ENCODE measurements around the gene PVRIG.
"Not testable (repeated sequence)": the region's sequence is repeated elsewhere in the genome, so short reads cannot be mapped to it uniquely, and the experiment has no call there.

The PVRIG gene

GRCh38 chr7:100219801-100220585 lies at the start of gene PVRIG:
Gene PVRIG (plus strand): TSS chr7:100219949. CDS start chr7:100219971, 22 bp downstream.
- peak in 1 of 2 donors; percentile 18 for DNase-seq (ENCODE audit: low read depth in 1 of 2, low spot score in 1 of 2)

GRCh38 chr7:100170101-100170897 lies 49.5 kb upstream of the PVRIG start:
- DNase-seq (ENCODE audit: low read depth in 1 of 2, low spot score in 1 of 2): no peak

DNA sequence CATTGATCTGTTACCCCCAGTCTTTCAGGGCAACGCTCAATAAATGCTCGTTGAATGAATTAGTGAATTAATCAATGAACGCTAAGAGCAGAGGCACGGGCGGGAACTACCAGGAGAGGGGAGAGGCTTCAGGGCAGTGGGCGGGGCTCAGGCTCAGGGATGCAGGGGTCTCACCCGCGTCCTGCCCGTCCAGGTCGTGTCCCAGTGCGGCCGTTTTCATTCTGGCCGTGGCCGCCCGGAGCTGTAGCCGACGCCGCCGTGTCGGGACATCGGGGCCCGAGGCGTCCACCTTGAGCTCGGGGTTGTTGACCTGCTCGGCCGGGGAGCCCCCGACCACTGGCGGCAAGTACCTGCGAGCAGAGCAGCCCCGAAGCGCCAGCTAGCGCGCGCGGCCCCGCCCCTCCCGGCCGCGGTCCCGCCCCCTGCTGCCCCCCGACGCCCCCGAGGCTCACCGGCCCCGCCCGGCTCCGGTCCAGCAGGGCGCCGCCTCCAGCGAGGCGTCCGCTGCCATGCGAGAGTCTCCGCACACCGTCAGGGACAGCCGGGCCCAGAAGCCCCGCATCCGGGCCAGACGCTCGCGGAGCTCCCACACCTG lies 48.6 kb upstream of the PVRIG start:
- no peak for DNase-seq (ENCODE audit: low read depth in 1 of 2, low spot score in 1 of 2)

DNA sequence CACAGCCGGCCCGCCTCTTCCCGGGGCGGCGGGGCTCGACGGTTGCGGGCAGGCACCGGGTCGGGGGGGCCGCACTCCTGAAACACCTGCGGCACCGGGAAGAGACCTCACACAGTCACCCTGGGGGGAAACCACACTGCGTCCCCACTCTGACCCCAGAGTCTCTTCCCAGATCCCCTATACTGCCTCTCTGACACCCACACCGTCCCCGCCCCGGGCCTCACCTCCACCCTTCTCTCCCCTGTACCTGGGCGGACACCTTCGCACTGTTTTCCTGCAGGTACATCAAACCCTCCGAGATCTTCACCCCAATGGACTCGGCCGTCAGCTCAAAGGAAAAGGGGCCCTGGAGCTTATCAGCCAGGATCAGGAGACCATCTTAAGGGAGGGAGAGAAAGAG lies 47.9 kb upstream of the PVRIG start:
- DNase-seq (ENCODE audit: low read depth in 1 of 2, low spot score in 1 of 2): no peak

DNA sequence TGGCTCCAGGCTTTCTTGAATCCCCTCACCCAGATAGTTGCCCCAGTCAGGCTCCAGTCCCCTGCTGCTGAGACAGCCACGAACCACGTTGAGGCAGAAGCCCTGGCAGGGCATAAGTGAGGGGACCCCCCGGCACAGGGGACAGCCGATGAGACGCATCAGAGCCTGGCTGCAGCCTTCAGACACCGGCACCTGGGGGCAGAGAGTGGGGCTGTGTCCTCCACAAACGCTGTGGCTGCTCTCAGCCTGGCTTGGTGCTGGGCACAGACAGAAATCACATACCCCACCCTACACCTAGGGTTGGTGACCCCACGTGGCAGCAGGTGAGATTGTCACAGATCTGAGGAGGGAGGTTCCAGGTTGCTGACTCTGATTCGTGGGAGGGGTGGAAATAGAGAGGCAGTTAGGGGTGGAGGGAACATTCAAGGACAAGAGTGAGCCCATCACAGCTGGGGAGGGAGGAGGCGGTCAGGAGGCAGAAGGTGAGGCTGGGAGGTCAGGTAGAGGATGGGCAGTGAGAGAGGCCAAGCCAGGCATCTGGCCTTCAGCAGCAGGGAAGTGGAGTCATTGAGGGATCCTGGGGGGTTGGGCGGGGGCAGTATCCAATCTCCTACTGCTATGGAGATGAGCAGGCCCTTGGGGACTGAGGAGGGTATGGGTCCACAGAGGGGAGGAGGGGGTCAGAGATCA lies 45.8 kb upstream of the PVRIG start:
- no peak for DNase-seq (ENCODE audit: low read depth in 1 of 2, low spot score in 1 of 2)

- no peak for DNase-seq (ENCODE audit: low read depth in 1 of 2, low spot score in 1 of 2)
Measured at GRCh38 chr7:100174582-100174981, 45.2 kb upstream of the PVRIG start.

DNA sequence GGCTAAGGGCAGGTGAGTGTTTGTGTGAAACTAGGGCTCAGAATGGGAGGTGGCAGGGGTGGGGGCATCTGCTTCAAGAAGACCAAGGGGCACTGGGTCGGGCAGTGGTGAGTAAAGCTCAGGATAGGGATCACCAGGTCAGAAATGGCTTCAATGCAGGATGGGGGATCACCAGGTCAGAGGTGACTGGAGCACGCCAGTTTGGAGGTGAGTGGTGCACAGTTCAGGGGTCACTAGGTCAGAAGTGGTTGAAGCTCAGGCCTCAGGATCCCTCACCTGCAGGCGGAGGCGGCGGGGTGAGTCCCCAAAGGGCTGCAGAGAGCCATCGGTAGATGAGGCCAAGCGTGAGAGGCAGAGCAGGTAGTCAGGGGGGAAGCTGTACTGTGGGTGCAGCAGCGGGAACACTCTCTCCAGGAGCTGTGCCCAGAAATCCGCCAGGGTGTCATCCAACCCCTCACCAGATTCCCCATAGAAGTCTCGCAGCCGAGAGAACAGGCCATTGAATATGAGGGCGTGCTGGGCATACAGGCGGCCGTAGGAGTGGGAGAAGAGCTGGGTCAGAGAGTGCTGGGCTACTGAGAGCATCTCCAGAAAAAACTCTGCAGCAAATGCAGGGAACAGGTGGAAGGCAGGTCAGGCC lies 44.3 kb upstream of the PVRIG start:
- DNase-seq (ENCODE audit: low read depth in 1 of 2, low spot score in 1 of 2): no peak

DNA sequence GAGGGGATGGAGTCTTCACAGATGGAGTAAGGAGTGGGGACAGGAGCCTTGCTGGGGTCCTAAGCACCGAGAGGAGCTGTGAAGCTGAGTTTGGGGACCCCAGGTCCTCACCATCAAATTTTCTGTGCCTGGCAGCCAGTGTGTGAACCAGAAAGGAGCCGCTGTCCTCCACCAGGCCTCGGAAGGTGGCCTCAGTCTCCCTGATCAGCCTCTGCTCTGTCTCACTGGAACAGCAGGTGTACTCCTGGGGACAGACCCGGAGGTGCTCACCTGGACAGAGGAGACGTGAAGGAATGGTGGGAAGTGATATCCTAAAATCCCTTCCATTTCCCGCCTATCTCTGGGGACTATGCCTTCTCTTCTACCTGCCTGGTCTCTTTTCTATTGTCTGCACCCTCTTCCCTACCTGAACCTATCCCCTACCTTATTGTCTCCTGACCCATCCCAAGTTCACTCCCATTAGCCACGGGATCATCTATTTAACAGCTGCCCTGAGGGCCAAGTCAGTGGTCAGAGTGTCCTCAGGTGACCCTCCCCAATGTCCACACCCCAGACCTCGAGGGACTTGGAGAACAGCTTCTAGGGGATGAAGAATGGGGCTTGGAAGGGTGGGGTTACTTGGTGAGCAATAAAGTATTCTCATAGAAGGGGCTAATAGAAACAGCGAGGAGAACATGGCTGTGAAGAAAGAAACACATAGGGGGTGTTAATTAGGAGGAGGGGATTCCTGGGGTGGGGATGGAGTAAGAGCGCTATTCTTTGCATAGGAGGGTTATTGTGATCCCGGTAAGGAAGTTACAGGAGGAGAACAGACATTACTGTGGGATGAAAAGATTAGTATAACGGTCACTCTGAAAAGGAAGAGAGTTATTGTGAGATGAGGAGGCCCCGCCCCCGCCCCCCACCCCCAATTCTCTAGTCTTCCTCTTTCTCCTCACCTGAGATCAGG lies 43.4 kb upstream of the PVRIG start:
- DNase-seq (ENCODE audit: low read depth in 1 of 2, low spot score in 1 of 2): no peak

GRCh38 chr7:100177045-100178001 lies 42.4 kb upstream of the PVRIG start, which contains the start of the genes GPC2 and STAG3:
Gene GPC2 (minus strand): TSS chr7:100177381. CDS start chr7:100177199, 182 bp downstream.
Gene STAG3 (plus strand): TSS chr7:100177918. CDS start chr7:100180557, 2,639 bp downstream.
- peak; percentile 97 to 98 for DNase-seq (ENCODE audit: low read depth in 1 of 2, low spot score in 1 of 2)

- not testable (repeated sequence) for DNase-seq (ENCODE audit: low read depth in 1 of 2, low spot score in 1 of 2)
Measured at GRCh38 chr7:100180084-100180483, 39.7 kb upstream of the PVRIG start.

- DNase-seq (ENCODE audit: low read depth in 1 of 2, low spot score in 1 of 2): not testable (repeated sequence)
Measured at GRCh38 chr7:100182616-100183015, 37.1 kb upstream of the PVRIG start.

DNA sequence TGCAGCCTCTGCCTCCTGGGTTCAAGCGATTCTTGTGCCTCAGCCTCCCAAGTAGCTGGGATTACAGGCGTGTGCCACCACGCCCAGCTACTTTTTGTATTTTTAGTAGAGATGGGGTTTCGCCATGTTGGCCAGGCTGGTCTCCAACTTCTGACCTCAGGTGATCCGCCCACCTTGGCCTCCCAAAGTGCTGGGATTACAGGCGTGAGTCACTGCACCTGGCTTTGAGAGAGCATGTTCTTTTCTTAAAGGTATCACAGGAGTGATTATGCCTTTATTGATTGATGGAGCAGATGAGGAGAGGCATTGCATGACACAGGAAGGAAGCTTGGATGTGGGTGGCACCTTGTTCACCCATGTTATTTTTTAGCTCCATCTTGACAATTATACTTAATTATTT lies 36.7 kb upstream of the PVRIG start:
- not testable (repeated sequence) for DNase-seq (ENCODE audit: low read depth in 1 of 2, low spot score in 1 of 2)

DNA sequence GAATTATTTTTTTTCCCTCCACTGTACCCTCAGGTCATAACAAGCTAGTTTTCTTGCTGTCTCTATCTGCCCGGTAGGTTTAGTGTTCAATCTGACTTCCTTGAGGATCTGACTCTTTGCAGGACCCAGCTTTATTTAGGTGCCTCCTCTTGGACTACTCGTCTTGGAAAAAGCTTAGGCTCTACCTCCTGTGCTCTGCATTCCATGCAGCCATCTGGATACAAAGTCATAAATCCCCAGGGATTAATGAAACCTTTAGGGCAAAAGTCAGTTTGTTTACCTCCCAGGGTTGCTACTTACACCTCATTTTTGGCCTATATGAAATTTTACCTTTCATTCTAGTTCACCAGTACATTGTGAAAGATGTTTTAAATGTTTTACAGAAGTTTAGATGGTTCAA lies 34.0 kb upstream of the PVRIG start:
- DNase-seq (ENCODE audit: low read depth in 1 of 2, low spot score in 1 of 2): no peak

DNA sequence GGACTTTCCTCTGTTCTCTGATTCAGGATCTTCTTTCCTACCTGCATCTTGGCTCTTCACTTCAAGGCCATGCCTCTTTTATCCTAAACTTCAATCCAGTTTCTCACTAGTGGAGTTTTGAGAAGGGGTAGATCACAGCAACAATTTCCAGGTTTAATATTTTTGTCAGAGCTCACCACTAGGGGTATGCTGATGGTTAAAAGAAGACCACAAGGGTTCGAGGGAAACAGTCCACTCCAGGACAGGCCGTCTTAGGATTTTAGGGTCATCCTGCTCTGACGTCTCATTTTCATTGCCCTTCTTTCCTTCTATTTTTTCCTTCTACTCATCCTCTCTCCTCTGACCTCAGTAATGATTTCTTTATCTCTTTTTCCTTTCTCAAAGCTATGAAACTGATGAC lies 30.7 kb upstream of the PVRIG start:
- no peak for DNase-seq (ENCODE audit: low read depth in 1 of 2, low spot score in 1 of 2)

DNA sequence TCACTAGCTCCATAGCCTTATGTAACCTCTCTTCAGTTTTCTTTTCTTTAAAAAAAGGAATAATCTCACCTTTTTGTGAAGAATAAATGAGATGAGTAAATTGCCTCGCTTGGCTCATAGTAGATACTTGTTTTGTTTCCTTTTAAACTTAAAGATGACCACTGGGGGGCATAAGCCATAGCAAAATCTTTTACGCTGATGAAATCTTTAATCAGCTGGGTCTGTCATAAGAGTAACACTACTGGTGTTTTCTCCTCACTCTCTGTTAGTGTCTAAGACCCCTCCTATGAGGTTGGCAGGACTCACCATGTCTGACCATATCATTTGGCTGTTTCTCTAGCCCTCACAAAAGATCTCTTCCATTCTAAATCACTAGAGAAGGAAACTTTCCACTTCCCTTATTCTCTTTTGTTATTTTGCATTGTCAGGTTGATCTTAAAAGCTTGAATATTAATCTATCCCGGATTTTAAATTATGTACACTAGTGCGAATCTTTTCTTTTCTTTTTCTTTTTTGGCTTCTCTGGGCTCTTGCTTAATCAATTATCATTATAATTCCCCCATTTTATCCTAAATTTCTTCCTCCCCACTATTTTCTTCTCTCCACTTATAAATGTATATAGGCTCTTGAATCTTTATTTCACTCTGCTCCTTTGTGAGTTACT lies 29.6 kb upstream of the PVRIG start:
- DNase-seq (ENCODE audit: low read depth in 1 of 2, low spot score in 1 of 2): no peak

GRCh38 chr7:100191775-100192174 lies 28.0 kb upstream of the PVRIG start:
- no peak for DNase-seq (ENCODE audit: low read depth in 1 of 2, low spot score in 1 of 2)

- DNase-seq (ENCODE audit: low read depth in 1 of 2, low spot score in 1 of 2): not testable (repeated sequence)
Measured at GRCh38 chr7:100192281-100192862, 27.4 kb upstream of the PVRIG start.
